Stimulated activated CD4-positive, alpha-beta T cell treated with anti-CD3 and anti-CD28 coated beads, TNF-alpha, amount 100 ng/mL, for 24 hours (primary cell): ENCODE measurements around the gene NCOA1.
"Not testable (repeated sequence)": the region's sequence is repeated elsewhere in the genome, so short reads cannot be mapped to it uniquely, and the experiment has no call there.

Experiments
- DNase-seq, 3 experiments: peaks; one replicate each; pipeline ENCODE4 v3.0.0-alpha.2; 2020; ENCODE audit warnings: low read depth in 3 of 3

NCOA1 gene

GRCh38 chr2:24576146-24576545 is 85.1 kb downstream of the NCOA1 start:
- no peak for DNase-seq

GRCh38 chr2:24576617-24577016 is 85.6 kb downstream of the NCOA1 start:
- DNase-seq: no peak

GRCh38 chr2:24577481-24577880 is 86.4 kb downstream of the NCOA1 start:
- DNase-seq: no peak

- DNase-seq: no peak
Measured at GRCh38 chr2:24579053-24579803, 88.2 kb downstream of the NCOA1 start.

- no peak for DNase-seq
Measured at GRCh38 chr2:24580561-24580960, 89.5 kb downstream of the NCOA1 start.

GRCh38 chr2:24581971-24582370 is 90.9 kb downstream of the NCOA1 start:
- not testable (repeated sequence) for DNase-seq

GRCh38 chr2:24586955-24587354 is 95.9 kb downstream of the NCOA1 start:
- DNase-seq: no peak

- DNase-seq: no peak
Measured at GRCh38 chr2:24588294-24588693, 97.2 kb downstream of the NCOA1 start.

- no peak for DNase-seq
Measured at GRCh38 chr2:24592441-24593100, 101.5 kb downstream of the NCOA1 start.

- DNase-seq: no peak
Measured at GRCh38 chr2:24594283-24594682, 103.2 kb downstream of the NCOA1 start.

- no peak for DNase-seq
Measured at GRCh38 chr2:24597181-24597870, 106.3 kb downstream of the NCOA1 start.

- not testable (repeated sequence) for DNase-seq
Measured at GRCh38 chr2:24600140-24600539, 109.1 kb downstream of the NCOA1 start.

GRCh38 chr2:24611631-24612030 is 120.6 kb downstream of the NCOA1 start:
- no peak for DNase-seq

- no peak for DNase-seq
Measured at GRCh38 chr2:24613154-24613814, 122.2 kb downstream of the NCOA1 start.

GRCh38 chr2:24616616-24617015 is 125.6 kb downstream of the NCOA1 start:
- no peak for DNase-seq

- no peak for DNase-seq
Measured at GRCh38 chr2:24617424-24617823, 126.4 kb downstream of the NCOA1 start.

GRCh38 chr2:24618144-24618543 is 127.1 kb downstream of the NCOA1 start:
- no peak for DNase-seq

GRCh38 chr2:24618680-24619079 is 127.6 kb downstream of the NCOA1 start:
- DNase-seq: no peak

- no peak for DNase-seq
Measured at GRCh38 chr2:24620936-24621335, 129.9 kb downstream of the NCOA1 start.

- DNase-seq: no peak
Measured at GRCh38 chr2:24621779-24622538, 130.9 kb downstream of the NCOA1 start.

- no peak for DNase-seq
Measured at GRCh38 chr2:24623535-24623934, 132.5 kb downstream of the NCOA1 start.

GRCh38 chr2:24625728-24626127 is 134.7 kb downstream of the NCOA1 start:
- DNase-seq: no peak
